Suppressor macrophage treated with lipopolysaccharide for 1 hour (primary cell): ENCODE results near the gene TMPRSS6.

Experiments
- DNase-seq, 3 donors: peaks; one replicate each; pipeline ENCODE4 v3.0.0-alpha.2; 2020 to 2022

TMPRSS6 gene

GRCh38 chr22:37063431-37064420 is 45.8 kb downstream of the TMPRSS6 start:
- no peak for DNase-seq

DNA sequence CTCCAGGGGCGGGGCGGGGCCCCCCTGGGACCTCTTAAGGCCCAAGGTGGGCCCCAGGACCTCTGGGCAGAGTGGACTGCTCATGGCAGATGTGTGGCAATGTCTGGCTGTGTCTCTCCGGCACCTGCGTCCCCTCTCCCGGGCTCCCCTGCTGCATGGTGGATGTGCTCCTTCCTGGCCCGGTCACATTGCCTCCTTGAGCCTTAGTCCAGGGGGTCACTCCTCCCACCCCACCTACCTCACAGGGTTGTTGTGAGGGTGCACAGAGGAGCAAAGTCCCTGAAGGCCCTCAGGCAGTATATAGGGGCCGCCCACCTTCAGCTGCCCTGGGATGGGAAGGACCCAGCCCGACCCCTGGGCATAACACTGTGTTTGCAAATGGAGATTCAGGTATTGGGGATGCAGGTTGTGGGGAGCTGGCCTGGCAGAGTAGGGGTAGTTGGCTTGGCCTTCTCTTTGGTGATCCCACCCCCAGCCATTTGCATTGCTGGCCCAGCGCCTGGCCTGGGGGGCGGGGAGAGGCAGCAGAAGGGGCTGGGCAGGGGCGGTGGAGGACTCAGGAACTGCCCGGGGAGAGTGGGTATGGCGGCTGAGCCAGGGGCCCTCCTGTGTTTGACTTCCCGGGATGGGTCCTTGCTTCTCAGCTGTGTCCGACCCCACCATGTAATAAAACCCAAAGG is 46.7 kb downstream of the TMPRSS6 start:
- no peak for DNase-seq

GRCh38 chr22:37062376-37062675 is 47.2 kb downstream of the TMPRSS6 start:
- DNase-seq: no peak

DNA sequence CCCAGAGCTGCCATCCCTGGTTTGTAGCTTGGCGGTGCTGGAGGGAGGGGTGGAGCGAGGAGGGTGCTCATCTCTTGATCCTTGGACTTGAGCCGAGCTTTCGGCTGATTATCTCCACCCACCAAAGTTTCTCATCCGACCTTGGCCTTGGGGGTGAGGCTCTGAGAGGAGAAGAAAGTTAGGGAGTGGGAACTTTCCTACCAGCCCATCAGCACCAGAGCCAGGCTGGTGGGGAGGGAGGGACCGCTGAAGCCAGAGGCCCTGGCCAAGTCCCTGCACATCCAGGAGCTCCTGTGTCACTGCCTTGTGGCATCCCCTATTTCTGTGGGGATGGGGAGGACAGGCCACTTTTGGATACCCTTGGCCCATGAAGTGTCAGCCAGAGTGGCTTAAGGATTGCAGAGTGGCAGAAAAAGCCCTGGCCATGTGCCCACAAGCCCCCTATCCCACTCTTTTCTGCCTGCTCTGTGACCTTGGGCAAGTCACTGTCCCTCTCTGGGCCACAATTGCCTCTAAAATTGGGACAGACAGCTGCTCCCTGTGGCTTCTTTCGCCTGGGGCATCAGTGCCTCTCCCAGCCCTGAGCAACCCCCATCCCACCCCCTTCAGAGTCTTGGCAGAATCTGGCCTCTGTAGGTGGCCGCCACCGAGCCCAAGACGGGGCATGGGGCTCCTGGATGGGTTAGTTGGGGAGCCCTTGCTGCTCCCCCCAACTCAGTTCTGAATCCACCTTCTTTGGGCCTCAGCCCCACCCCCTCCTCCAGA is 47.7 kb downstream of the TMPRSS6 start:
- DNase-seq: no peak

DNA sequence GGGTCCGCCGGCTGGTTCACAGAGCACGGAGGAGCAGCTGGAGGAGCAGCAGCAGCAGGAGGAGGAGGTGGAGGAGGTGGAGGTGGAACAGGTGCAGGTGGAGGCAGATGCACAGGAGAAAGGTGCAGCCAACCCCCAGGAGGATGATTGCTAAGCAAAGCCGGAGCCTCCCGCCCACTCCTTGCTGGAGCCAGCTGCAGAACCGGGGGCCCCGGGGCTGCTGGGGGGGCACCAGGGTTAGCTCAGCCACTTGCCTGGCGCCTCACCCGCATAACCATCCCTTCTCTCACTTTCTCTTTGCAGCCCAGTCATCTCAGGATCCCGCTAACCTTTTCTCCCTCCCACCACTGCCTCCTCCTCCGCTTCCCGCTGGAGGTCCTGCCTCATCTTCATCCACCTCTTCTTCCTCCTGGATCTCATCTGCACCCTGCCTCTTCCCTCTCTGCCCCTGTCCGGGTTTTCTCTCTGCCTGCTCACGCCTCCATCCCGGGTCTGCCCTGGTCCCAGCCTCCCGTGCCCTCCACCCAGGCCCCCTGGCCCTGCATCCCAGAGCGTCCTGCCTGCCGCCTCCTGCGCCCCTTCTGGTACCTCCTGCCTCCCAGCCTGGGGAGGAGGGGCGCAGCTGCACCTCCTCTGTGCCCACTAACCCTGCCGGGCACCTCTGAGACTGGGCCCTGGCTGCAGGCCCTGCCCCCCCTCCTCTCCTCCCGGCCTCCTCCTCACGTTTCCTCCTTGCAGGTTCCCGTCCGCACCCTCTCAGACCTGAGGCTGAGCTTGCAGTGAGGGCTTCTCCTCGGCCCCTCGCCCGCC is 48.5 kb downstream of the TMPRSS6 start:
- no peak for DNase-seq

- DNase-seq: no peak
These were observed 49.5 kb downstream of the TMPRSS6 start for GRCh38 chr22:37059876-37060449.

DNA sequence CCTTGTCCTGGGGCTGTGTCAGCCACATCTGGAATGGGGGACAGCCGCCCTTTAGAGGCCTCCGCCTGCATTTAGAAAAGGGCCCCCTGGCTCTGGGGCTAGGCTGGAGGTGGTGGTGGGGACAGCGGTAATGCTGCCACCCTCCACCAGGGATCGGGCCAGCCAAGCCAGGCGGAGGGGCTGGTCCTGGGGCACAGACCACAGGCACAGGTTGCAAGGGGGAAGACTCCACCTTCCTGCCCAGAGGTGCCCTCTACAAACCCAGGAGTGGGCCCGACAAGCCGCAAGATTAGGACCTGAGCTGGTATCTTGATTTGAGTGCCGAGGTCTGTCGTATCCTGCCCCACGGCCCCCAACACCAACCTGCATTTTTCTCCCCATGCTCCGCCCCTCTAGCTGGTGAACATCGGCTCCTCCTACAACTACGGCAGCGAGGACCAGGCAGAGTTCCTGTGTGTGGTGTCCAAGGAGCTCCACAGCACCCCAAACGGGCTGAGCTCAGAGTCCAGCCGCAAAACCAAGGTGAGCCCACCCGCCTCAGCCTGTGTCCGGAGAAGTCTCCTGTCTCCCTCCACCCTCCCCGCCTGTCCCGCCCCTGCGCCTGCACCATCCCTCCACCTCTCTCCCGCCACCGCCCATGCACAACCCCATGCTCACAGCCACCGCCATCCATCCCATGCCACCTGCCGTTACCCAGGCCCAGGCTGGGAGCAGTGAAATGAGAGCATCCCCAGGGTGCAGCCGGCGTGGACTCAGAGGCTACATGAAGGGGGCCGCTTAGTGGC is 50.4 kb downstream of the TMPRSS6 start:
- DNase-seq: no peak

- DNase-seq: no peak
These were observed 51.6 kb downstream of the TMPRSS6 start for GRCh38 chr22:37057796-37058510.

DNA sequence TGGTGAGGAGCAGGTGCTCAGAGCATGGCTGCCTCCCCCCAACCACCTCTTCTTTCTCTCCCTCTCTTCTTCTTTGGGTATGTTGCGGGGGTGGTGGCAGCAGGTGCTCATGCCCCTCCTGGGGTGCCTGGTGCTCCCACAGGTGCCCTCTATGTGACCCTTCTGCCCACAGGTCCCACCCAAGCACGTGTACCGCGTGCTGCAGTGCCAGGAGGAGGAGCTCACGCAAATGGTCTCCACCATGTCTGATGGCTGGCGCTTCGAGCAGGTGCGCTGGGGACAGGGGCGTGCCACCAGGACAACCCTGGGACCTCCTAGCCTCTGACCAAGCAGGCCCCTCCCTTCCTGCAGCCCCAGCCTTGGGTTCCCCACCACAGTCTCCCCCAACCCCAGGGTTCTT is 52.3 kb downstream of the TMPRSS6 start:
- DNase-seq: no peak

GRCh38 chr22:37056246-37056645 is 53.3 kb downstream of the TMPRSS6 start:
- DNase-seq: no peak

DNA sequence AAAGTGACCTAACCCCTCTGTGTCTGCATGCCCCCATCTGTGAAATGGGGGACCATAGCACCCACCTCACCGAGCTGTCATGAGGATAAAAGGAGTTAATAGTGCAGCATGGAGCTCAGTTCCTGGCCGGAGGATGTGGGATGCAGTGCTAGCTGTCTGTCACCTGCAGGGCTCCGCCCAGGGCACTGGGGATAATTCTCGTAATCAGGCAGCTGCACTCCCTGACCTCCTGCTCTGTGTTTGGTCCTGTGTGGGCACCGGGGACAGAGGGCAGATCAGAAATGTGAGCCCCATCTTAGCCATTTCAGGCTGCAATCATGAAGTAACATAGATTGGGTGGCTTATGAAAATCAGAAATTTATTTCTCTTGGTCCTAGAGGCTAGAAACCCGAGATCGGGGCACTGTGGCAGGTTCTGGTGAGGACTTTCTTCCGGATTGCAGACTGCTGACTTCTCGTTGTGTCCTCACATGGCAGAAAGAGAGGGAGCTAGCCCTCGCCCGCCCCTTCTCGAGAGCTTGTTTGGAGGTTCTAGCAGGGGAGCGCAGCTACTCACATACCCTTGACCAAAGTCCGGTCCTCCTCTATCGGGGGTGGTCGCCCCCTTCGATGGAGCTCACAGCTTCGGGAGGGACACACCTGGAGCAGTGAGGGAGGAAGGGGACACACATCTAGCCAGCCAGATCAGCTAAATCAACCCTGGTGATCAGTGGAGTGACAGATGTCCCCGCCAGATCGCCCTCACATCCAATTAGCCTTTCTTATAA is 54.7 kb downstream of the TMPRSS6 start:
- DNase-seq: no peak

DNA sequence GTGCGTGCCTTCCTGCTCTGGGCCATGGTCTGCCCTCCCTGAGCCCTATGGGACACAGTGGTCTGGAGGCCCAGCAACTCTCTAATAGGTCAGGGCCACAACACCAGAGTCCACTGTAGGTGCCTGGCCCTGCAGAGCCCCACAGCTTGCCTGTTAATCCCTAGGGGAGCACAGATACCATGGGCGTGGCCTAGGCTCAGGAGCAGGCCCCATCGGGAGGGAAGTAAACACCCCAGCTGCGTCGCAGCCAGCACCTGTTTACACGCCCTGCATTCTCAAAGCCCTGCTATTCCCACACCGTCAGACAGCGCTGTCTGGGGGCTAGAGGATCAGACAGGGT is 55.5 kb downstream of the TMPRSS6 start:
- no peak for DNase-seq

GRCh38 chr22:37053310-37054055 is 56.0 kb downstream of the TMPRSS6 start:
- DNase-seq: peak in 1 of 3 donors; percentile 13

DNA sequence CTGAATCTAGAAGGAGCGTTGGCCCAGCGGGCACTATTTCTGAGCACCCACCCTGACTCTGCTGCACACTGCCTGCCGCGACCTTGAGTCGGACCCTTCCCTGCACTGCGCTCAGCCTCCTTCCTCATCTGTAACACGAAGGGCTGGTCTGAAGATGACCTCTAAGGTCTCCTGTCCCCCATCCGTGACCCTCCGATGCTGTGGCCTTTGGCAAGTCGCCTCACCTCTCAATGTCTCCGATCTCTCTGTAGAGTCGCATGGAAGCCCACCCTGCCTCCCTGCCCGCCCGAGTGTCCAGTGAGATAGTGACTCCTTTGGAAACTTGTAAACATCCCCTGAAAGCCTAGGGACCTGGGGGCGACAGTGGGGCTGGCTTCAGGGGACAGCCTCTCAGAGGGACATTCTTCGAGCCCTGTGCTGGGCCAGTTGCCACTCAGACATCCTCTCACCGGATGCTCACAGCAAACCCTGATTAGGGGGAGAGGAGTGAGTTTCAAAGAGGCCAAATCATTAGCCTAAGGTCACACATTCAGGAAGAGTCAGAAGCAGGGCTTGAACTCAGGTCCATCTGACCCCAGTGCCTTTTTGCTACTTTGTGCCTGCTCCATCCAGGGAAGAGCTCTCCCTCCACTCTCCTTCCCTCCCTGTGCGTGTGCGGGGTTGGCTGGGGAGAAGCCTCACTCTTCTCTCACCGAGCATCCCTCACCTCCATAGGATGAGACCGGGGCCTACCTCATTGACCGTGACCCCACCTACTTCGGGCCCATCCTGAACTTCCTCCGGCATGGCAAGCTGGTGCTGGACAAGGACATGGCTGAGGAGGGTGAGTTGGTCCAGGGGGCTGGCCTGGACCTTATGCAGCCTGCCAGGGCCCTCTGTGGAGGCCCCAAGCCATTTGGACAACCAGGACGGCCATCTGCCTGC is 56.9 kb downstream of the TMPRSS6 start:
- no peak for DNase-seq

- peak; percentile 81 to 94 (median 89) for DNase-seq
These were observed 57.8 kb downstream of the TMPRSS6 start, which contains the start of gene KCTD17 for GRCh38 chr22:37051391-37052385. KCTD17 (plus strand) TSS chr22:37051742; CDS start chr22:37051761, 19 bp downstream.

- DNase-seq: no peak
These were observed 58.6 kb downstream of the TMPRSS6 start for GRCh38 chr22:37050913-37051312.

DNA sequence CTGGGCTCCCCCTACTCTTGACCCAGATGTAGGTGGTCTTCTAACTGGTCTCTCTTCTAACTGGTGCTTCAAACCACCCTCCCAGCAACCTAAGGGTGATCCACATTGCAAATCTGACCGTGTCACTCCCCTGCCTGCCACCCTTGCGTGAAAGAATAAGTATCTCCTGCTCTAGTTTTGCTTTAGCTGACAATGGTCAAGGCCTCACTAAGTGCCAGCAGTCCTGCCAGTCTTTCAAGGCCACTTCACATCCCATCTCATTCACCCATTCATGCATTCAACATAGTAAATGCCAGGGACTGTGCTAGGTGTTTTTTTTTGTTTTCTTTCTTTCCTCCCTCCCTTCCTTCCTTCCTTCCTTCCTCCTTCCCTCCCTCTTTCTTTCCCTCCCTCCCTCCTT is 60.3 kb downstream of the TMPRSS6 start:
- DNase-seq: no peak
